ENCODE measurements around the gene ZEB2.

- TF ChIP-seq CTCF (IDR thresholded peaks at IDR 0.05) (no peak), REST (IDR thresholded peaks at IDR 0.05; ENCODE audit: insufficient read depth in 1 of 2, low read depth in 2 of 2, low read length in 1 of 2) (no peak), SIN3A (IDR thresholded peaks at IDR 0.05; ENCODE audit: borderline replicate concordance, insufficient read depth, low read depth, low read length) (no peak), TCF7L2 (IDR thresholded peaks at IDR 0.05; ENCODE audit: low read depth, low read length) (no peak)
Measured at GRCh38 chr2:144515696-144516410, 4.1 kb downstream of the ZEB2 start.

All from Panc1 (cell line).